ENCODE data around the gene LHFPL2. TPM values are rescaled to one million over a fixed set of nuclear protein-coding genes. Genes with fewer than 3 reads are reported as not detected.

LHFPL2 gene
- total RNA-seq, 2 experiments from 2014 or later: 0.19 to 0.25 TPM

GRCh38 chr5:78547731-78548615, 100.6 kb downstream of the LHFPL2 start:
- ChIA-PET POLR2A (no interaction called here), CTCF (no interaction called here)
- intact Hi-C loops (cut with DNase I, micrococcal nuclease): no loop called here

GRCh38 chr5:78547183-78547582, 101.4 kb downstream of the LHFPL2 start:
- no peak overlapping the region for H3K4me3 Mint-ChIP-seq
- CTCF ChIA-PET: no interaction called here
- Histone ChIP-seq H3K36me3 (ENCODE audit: insufficient read depth, low read length) (no peaks in the 10 kb centered on the region), H3K27ac (ENCODE audit: low read depth in 1 of 2, low read length in 2 of 2) (no peak overlapping the region), H3K4me1 (ENCODE audit: insufficient read depth, low read length) (no peaks in the 10 kb centered on the region), H3K27me3 (ENCODE audit: control insufficient read depth in 1 of 2, insufficient read depth in 2 of 2, low read length in 2 of 2) (peaks cover 0 to 3% of the 10 kb centered on the region in 2 experiments), H3K4me3 (ENCODE audit: low read length) (no peak overlapping the region), H3K9me3 (ENCODE audit: control insufficient read depth in 1 of 2, insufficient read depth in 1 of 2, low read length in 2 of 2) (no peaks in the 10 kb centered on the region)
- no peaks in the 10 kb centered on the region for H3K27me3 Mint-ChIP-seq
- no peak for TF ChIP-seq CTCF (IDR thresholded peaks at IDR 0.05)
- H3K36me3 Mint-ChIP-seq (ENCODE audit: low read depth): no peaks in the 10 kb centered on the region
- ATAC-seq (ENCODE audit: poor library complexity): no peak
- no peak for DNase-seq
- POLR2A ChIA-PET: no interaction called here
- intact Hi-C loops (cut with DNase I, micrococcal nuclease): no loop called here
- H3K4me1 Mint-ChIP-seq (ENCODE audit: low read depth): no peaks in the 10 kb centered on the region
- no peak overlapping the region for H3K27ac Mint-ChIP-seq
- no peaks in the 10 kb centered on the region for H3K9me3 Mint-ChIP-seq

More at GRCh38 chr5:78547731-78548615, 100.6 kb downstream of the LHFPL2 start:
- Histone ChIP-seq H3K4me3 (ENCODE audit: low read length) (no peak overlapping the region), H3K9me3 (ENCODE audit: control insufficient read depth in 1 of 2, insufficient read depth in 1 of 2, low read length in 2 of 2) (no peaks in the 10 kb centered on the region), H3K36me3 (ENCODE audit: insufficient read depth, low read length) (no peaks in the 10 kb centered on the region), H3K4me1 (ENCODE audit: insufficient read depth, low read length) (no peaks in the 10 kb centered on the region), H3K27me3 (ENCODE audit: control insufficient read depth in 1 of 2, insufficient read depth in 2 of 2, low read length in 2 of 2) (peaks cover 0 to 3% of the 10 kb centered on the region in 2 experiments), H3K27ac (ENCODE audit: low read depth in 1 of 2, low read length in 2 of 2) (no peak overlapping the region)
- TF ChIP-seq CTCF (IDR thresholded peaks at IDR 0.05): no peak
- no peak for DNase-seq
- Mint-ChIP-seq H3K27me3 (no peaks in the 10 kb centered on the region), H3K4me1 (ENCODE audit: low read depth) (no peaks in the 10 kb centered on the region), H3K4me3 (no peak overlapping the region), H3K9me3 (no peaks in the 10 kb centered on the region), H3K36me3 (ENCODE audit: low read depth) (no peaks in the 10 kb centered on the region), H3K27ac (no peak overlapping the region)
- ATAC-seq (ENCODE audit: poor library complexity): no peak

- CTCF ChIA-PET: no interaction called here
Measured at GRCh38 chr5:78546276-78546996, 102.1 kb downstream of the LHFPL2 start.

More at GRCh38 chr5:78546276-78546996, 102.1 kb downstream of the LHFPL2 start:
- no peaks in the 10 kb centered on the region for H3K9me3 Mint-ChIP-seq
- H3K36me3 Mint-ChIP-seq (ENCODE audit: low read depth): no peaks in the 10 kb centered on the region
- no peak overlapping the region for H3K27ac ChIP-seq (ENCODE audit: low read depth in 1 of 2, low read length in 2 of 2)
- no peak overlapping the region for H3K27ac Mint-ChIP-seq
- no peaks in the 10 kb centered on the region for H3K27me3 Mint-ChIP-seq
- TF ChIP-seq CTCF (IDR thresholded peaks at IDR 0.05): no peak
- intact Hi-C loops (cut with DNase I, micrococcal nuclease): no loop called here
- DNase-seq (no peak), ATAC-seq (ENCODE audit: poor library complexity) (no peak)
- POLR2A ChIA-PET: no interaction called here
- no peaks in the 10 kb centered on the region for H3K4me1 Mint-ChIP-seq (ENCODE audit: low read depth)
- peaks cover 0 to 3% of the 10 kb centered on the region in 2 experiments for H3K27me3 ChIP-seq (ENCODE audit: control insufficient read depth in 1 of 2, insufficient read depth in 2 of 2, low read length in 2 of 2)
- H3K4me3 Mint-ChIP-seq: no peak overlapping the region
- no peaks in the 10 kb centered on the region for H3K4me1 ChIP-seq (ENCODE audit: insufficient read depth, low read length)
- no peaks in the 10 kb centered on the region for H3K9me3 ChIP-seq (ENCODE audit: control insufficient read depth in 1 of 2, insufficient read depth in 1 of 2, low read length in 2 of 2)
- no peaks in the 10 kb centered on the region for H3K36me3 ChIP-seq (ENCODE audit: insufficient read depth, low read length)
- no peak overlapping the region for H3K4me3 ChIP-seq (ENCODE audit: low read length)
